Colonic mucosa (tissue), 4 donors: ENCODE measurements around the gene MERTK. TPM values are rescaled to one million over a fixed set of nuclear protein-coding genes. Genes with fewer than 3 reads are reported as not detected.

Source experiments
- DNase-seq: peaks from one replicate; pipeline ENCODE4 v3.0.0-alpha.2; 2020
- H3K27ac ChIP-seq: fragments of 200-600 bp; one replicate; pipeline ENCODE4 v1.8.0; 2021
- H3K27me3 ChIP-seq: fragments of 200-600 bp; one replicate; pipeline ENCODE4 v1.8.0; 2021
- H3K36me3 ChIP-seq: fragments of 200-600 bp; one replicate; pipeline ENCODE4 v1.8.0; 2021
- H3K4me1 ChIP-seq: fragments of 200-600 bp; one replicate; pipeline ENCODE4 v1.8.0; 2021; ENCODE audit warnings: mild to moderate bottlenecking
- H3K4me3 ChIP-seq: fragments of 200-600 bp; one replicate; pipeline ENCODE4 v1.8.0; 2021
- H3K9ac ChIP-seq, 2 donors: one replicate each; pipeline ENCODE4 v1.7.0; 2013; ENCODE audit warnings: control low read depth in 2 of 2, low read depth in 2 of 2, low read length in 2 of 2
- H3K9me3 ChIP-seq: fragments of 200-600 bp; one replicate; pipeline ENCODE4 v1.8.0; 2021
- CTCF ChIP-seq: fragments of 200-600 bp; IDR thresholded peaks from one replicate; pipeline ENCODE4 v1.8.0; 2022; ENCODE audit warnings: antibody characterized with exemption, mild to moderate bottlenecking
- intact Hi-C: fragments of 100-400 bp; cut with DNase I; formaldehyde crosslinking; loops from one replicate; pipeline ENCODE4 v1.14.1; 2022
- total RNA-seq, 2 donors: library from RNA; stranded (reverse); fragmentation: NEBNext Ultra II Directional in 1 of 2; extraction: Animal tissue kit (Norgen Biotek cat#: 25700) in 1 of 2; gene quantifications; one replicate each; pipeline ENCODE4 v1.2.1, GENCODE V29; 2021
- donor health status: healthy.
- donor health status: DM: no; HTN: no; CAD: no.
- donor health status: DM: no; HTN: no; CAD: no.

MERTK gene
- total RNA-seq, 2 donors from 2014 or later, result 3.9 TPM

- Histone ChIP-seq H3K27me3 (no peaks in the 10 kb centered on the region), H3K9me3 (no peaks in the 10 kb centered on the region), H3K9ac (no peak overlapping the region), H3K4me1 (peaks cover 11% of the 10 kb centered on the region), H3K4me3 (no peak overlapping the region), H3K36me3 (no peaks in the 10 kb centered on the region), H3K27ac (no peak overlapping the region)
- no peak for DNase-seq
- TF ChIP-seq CTCF, result no peak
- intact Hi-C loops, result no loop called here
Observed at GRCh38 chr2:111950236-111950635, 51.8 kb downstream of the MERTK start.

- H3K9ac ChIP-seq, result no peak overlapping the region
- H3K36me3 ChIP-seq, result no peaks in the 10 kb centered on the region
- no peaks in the 10 kb centered on the region for H3K27me3 ChIP-seq
- no peak overlapping the region for H3K27ac ChIP-seq
- TF ChIP-seq CTCF, result no peak
- intact Hi-C loops, result no loop called here
- no peak overlapping the region for H3K4me3 ChIP-seq
- no peaks in the 10 kb centered on the region for H3K9me3 ChIP-seq
- peaks cover 5% of the 10 kb centered on the region for H3K4me1 ChIP-seq
- no peak for DNase-seq
Observed at GRCh38 chr2:111951486-111951885, 53.1 kb downstream of the MERTK start.

- Histone ChIP-seq H3K4me3 (no peak overlapping the region), H3K36me3 (no peaks in the 10 kb centered on the region), H3K9me3 (no peaks in the 10 kb centered on the region), H3K27ac (no peak overlapping the region), H3K4me1 (no peaks in the 10 kb centered on the region), H3K9ac (no peak overlapping the region), H3K27me3 (no peaks in the 10 kb centered on the region)
- no peak for TF ChIP-seq CTCF
- intact Hi-C loops, result no loop called here
- DNase-seq, result no peak
Observed at GRCh38 chr2:111952871-111953452, 54.6 kb downstream of the MERTK start.

- no peak for DNase-seq
- H3K27ac ChIP-seq, result no peak overlapping the region
- intact Hi-C loops, result no loop called here
- TF ChIP-seq CTCF, result no peak
- no peaks in the 10 kb centered on the region for H3K9me3 ChIP-seq
- H3K9ac ChIP-seq, result no peak overlapping the region
- no peaks in the 10 kb centered on the region for H3K4me1 ChIP-seq
- no peaks in the 10 kb centered on the region for H3K36me3 ChIP-seq
- H3K27me3 ChIP-seq, result no peaks in the 10 kb centered on the region
- H3K4me3 ChIP-seq, result no peak overlapping the region
Observed at GRCh38 chr2:111954602-111955332, 56.4 kb downstream of the MERTK start.

- intact Hi-C loops, result no loop called here
- Histone ChIP-seq H3K36me3 (no peaks in the 10 kb centered on the region), H3K9ac (no peak overlapping the region), H3K4me1 (no peaks in the 10 kb centered on the region), H3K9me3 (no peaks in the 10 kb centered on the region), H3K4me3 (no peak overlapping the region), H3K27me3 (no peaks in the 10 kb centered on the region), H3K27ac (no peak overlapping the region)
- TF ChIP-seq CTCF, result no peak
- no peak for DNase-seq
Observed at GRCh38 chr2:111957872-111958354, 59.5 kb downstream of the MERTK start.
